Spleen (tissue), 13 donors: ENCODE data around the gene SSBP4. TPM values are rescaled to one million over a fixed set of nuclear protein-coding genes. Genes with fewer than 3 reads are reported as not detected.

Source experiments
- DNase-seq: peaks from one replicate; pipeline ENCODE4 v3.0.0-alpha.2; 2020
- H3K27ac ChIP-seq, 8 donors: fragments of 200-600 bp; sonication (generic) in 7 of 8; 1 replicate in 4 of 8; 2 replicates in 4 of 8; pipeline versions ENCODE4 v1.5.0 to v1.8.0; 2016 to 2021; ENCODE audit warnings: inconsistent platforms in 4 of 8, mild to moderate bottlenecking in 4 of 8, moderate library complexity in 1 of 8
- H3K27me3 ChIP-seq, 7 donors: fragments of 200-600 bp; sonication (generic) in 6 of 7; replicated peaks in 1 of 7; 1 replicate in 4 of 7; 2 replicates in 3 of 7; pipeline versions ENCODE4 v1.5.0 to v1.8.0; 2016 to 2021; ENCODE audit warnings: inconsistent platforms in 3 of 7, mild to moderate bottlenecking in 1 of 7
- H3K36me3 ChIP-seq, 6 donors: fragments of 200-600 bp; sonication (generic) in 5 of 6; 1 replicate in 4 of 6; 2 replicates in 2 of 6; pipeline versions ENCODE4 v1.5.0 to v1.8.0; 2016 to 2021; ENCODE audit warnings: inconsistent platforms in 2 of 6
- H3K4me1 ChIP-seq, 6 donors: fragments of 200-600 bp; sonication (generic) in 5 of 6; 1 replicate in 3 of 6; 2 replicates in 3 of 6; pipeline versions ENCODE4 v1.5.0 to v1.8.0; 2016 to 2021; ENCODE audit warnings: inconsistent platforms in 3 of 6
- H3K4me3 ChIP-seq, 8 donors: fragments of 200-600 bp; sonication (generic) in 7 of 8; 1 replicate in 4 of 8; 2 replicates in 4 of 8; pipeline versions ENCODE4 v1.5.0 to v1.8.0; 2016 to 2021; ENCODE audit warnings: inconsistent platforms in 4 of 8, mild to moderate bottlenecking in 4 of 8, moderate library complexity in 2 of 8
- H3K9me3 ChIP-seq, 8 donors: fragments of 200-600 bp; sonication (generic) in 7 of 8; 1 replicate in 4 of 8; 2 replicates in 4 of 8; pipeline versions ENCODE4 v1.5.0 to v1.8.0; 2016 to 2021; ENCODE audit warnings: inconsistent platforms in 4 of 8
- CTCF ChIP-seq, 11 experiments: fragments of 200-600 bp in 7 of 11; fragments of 450-650 bp in 4 of 11; sonication (generic) in 4 of 11; IDR thresholded peaks in 8 of 11; conservative IDR thresholded peaks in 3 of 11; 1 replicate in 7 of 11; 2 replicates in 4 of 11; pipeline versions ENCODE4 v1.4.0 to v1.8.0; 2016 to 2021; ENCODE audit warnings: antibody characterized with exemption in 11 of 11, inconsistent platforms in 4 of 11, mild to moderate bottlenecking in 1 of 11
- POLR2A ChIP-seq, 3 donors: fragments of 450-650 bp; IDR thresholded peaks; one replicate each; pipeline ENCODE4 v1.5.1; 2017; ENCODE audit warnings: antibody characterized with exemption in 3 of 3, mild to moderate bottlenecking in 1 of 3
- POLR2AphosphoS5 ChIP-seq, 3 donors: sonication (generic); formaldehyde crosslinking; IDR thresholded peaks; one replicate each; pipeline ENCODE4 v1.5.1; 2017; ENCODE audit warnings: antibody characterized with exemption in 3 of 3
- WGBS, 5 donors: extraction: QIAGEN DNeasy Blood & Tissue Kit in 3 of 5; methylation state at CpG; one replicate each; pipeline versions ENCODE4 v1.1.5 to v1.1.7; 2013 to 2018; 5-methylcytosine and 5-hydroxymethylcytosine counted together
- intact Hi-C: fragments of 100-400 bp; cut with DNase I; formaldehyde crosslinking; loops from one replicate; pipeline ENCODE4 v1.15.0; 2023; ENCODE audit warnings: low total_unique reads
- long read RNA-seq, 2 donors: transcript quantifications; one replicate each; lab custom pipeline, GENCODE V29; 2026
- polyA plus RNA-seq, 3 donors: library from polyadenylated mRNA; stranded (reverse); fragments of 200-250 nt; gene quantifications; one replicate each; pipeline ENCODE4 v1.2.1, GENCODE V29; 2013
- total RNA-seq, 7 donors: library from RNA; depleted of rRNA in 3 of 7; stranded (reverse); fragments of >200 nt in 3 of 7; fragmentation: NEBNext Ultra II Directional in 4 of 7; extraction: Animal tissue kit (Norgen Biotek cat#: 25700) in 4 of 7; gene quantifications; one replicate each; pipeline versions ENCODE4 v1.1.0 to v1.2.1, GENCODE V29; 2016 to 2021
- donor health status: healthy with polysubstance abuse.
- donor health status: DM: no; HTN: no; CAD: no; lungs with moderate emphysema.
- donor health status: DM: no; HTN: no; CAD: no.
- donor health status: Bipolar disorder and iron deficiency.
- donor health status: healthy.
- donor health status: DM: no; HTN: no; CAD: no.
- donor health status: DM: yes; HTN: yes; CAD: no.

SSBP4 gene
- total RNA-seq (100 to 1,000 TPM in 1 of 7 donors, 10 to 100 TPM in 6; 56.3 to 103 (median 82.4) TPM), polyA plus RNA-seq (100 to 1,000 TPM in 1 of 3 donors, 10 to 100 TPM in 2; 80.6 to 143 (median 94.9) TPM)
- long read RNA-seq, donor 1, transcript SSBP4-201 (18 exons, 1,768 nt), result minor isoform, 5 of 610 reads
- long read RNA-seq, donor 1, transcript SSBP4-202 (17 exons, 1,721 nt), result minor isoform, 7 of 610 reads
- long read RNA-seq, donor 1, transcript SSBP4-206 (3 exons, 793 nt), result major isoform, 9 of 610 reads
- long read RNA-seq, donor 1, partial matches to known transcripts, result 371 of 610 reads
- long read RNA-seq, donor 1, other reads (novel, unspliced or antisense), result 217 of 610 reads
- long read RNA-seq, donor 2, transcript SSBP4-202 (17 exons, 1,721 nt), result major isoform, 9 of 13 reads
- long read RNA-seq, donor 2, partial matches to known transcripts, result 0 of 13 reads
- long read RNA-seq, donor 2, other reads (novel, unspliced or antisense), result 0 of 13 reads

- intact Hi-C loops, result no loop called here
- peak in 6 of 11 experiments; percentile 14 to 57 (median 48) for TF ChIP-seq CTCF (IDR thresholded peaks at IDR 0.05 in 8 of 11, conservative IDR thresholded peaks at IDR 0.05 in 3 of 11)
- peak; percentile 41 to 78 (median 75) for TF ChIP-seq POLR2AphosphoS5 (IDR thresholded peaks at IDR 0.05)
- peak in 1 of 3 donors; percentile 31 for TF ChIP-seq POLR2A (IDR thresholded peaks at IDR 0.05)
Observed at GRCh38 chr19:18419195-18419698, at the start of gene SSBP4. SSBP4 (plus strand) TSS chr19:18419398; CDS start chr19:18419649, 251 bp downstream.

GRCh38 chr19:18373407-18373891 lies 45.7 kb upstream of the SSBP4 start:
- TF ChIP-seq POLR2A (IDR thresholded peaks at IDR 0.05) (no peak), CTCF (IDR thresholded peaks at IDR 0.05 in 8 of 11, conservative IDR thresholded peaks at IDR 0.05 in 3 of 11) (no peak), POLR2AphosphoS5 (IDR thresholded peaks at IDR 0.05) (no peak)
- DNase-seq, result no peak
- peaks cover 17 to 51% (median 28%) of the 10 kb centered on the region in 6 donors for H3K4me1 ChIP-seq
- WGBS, 5 donors, result 38 to 50% (median 40%) methylated on average over 4 of the region's 4 CpGs
- no peaks in the 10 kb centered on the region for H3K9me3 ChIP-seq
- peak overlapping the region in 1 of 8 donors; percentile 44 for H3K4me3 ChIP-seq
- H3K27me3 ChIP-seq, result no peaks in the 10 kb centered on the region
- intact Hi-C loops, result no loop called here
- H3K27ac ChIP-seq, result peak overlapping the region; percentile 67 to 88 (median 85)
- peaks cover 0 to 15% (median 0%) of the 10 kb centered on the region in 6 donors for H3K36me3 ChIP-seq

More at GRCh38 chr19:18419195-18419698, at the start of gene SSBP4:
- Histone ChIP-seq H3K27me3 (peaks cover 0 to 56% (median 11%) of the 10 kb centered on the region in 7 donors), H3K4me3 (peak within 1 kb of the TSS; percentile 64 to 88 (median 70)), H3K4me1 (peaks cover 81 to 95% (median 93%) of the 10 kb centered on the region in 6 donors), H3K9me3 (no peaks in the 10 kb centered on the region), H3K27ac (peak within 1 kb of the TSS; percentile 64 to 94 (median 90)), H3K36me3 (no peaks in the 10 kb centered on the region)
- peak; percentile 92 for DNase-seq
- 1 to 10% (median 1%) methylated on average over 2 to 80 of the region's 80 CpGs; no CpG with 5 or more reads in 1 of the 5 donors for WGBS, 5 donors

- H3K27me3 ChIP-seq, result no peaks in the 10 kb centered on the region
- intact Hi-C loops, result no loop called here
- WGBS, 5 donors, result 11 to 18% (median 17%) methylated on average over 10 to 17 of the region's 17 CpGs
- H3K27ac ChIP-seq, result peak overlapping the region; percentile 67 to 88 (median 85)
- peaks cover 17 to 56% (median 28%) of the 10 kb centered on the region in 6 donors for H3K4me1 ChIP-seq
- H3K9me3 ChIP-seq, result no peaks in the 10 kb centered on the region
- TF ChIP-seq POLR2AphosphoS5 (IDR thresholded peaks at IDR 0.05) (peak; percentile 87 to 92 (median 88)), CTCF (IDR thresholded peaks at IDR 0.05 in 8 of 11, conservative IDR thresholded peaks at IDR 0.05 in 3 of 11) (no peak), POLR2A (IDR thresholded peaks at IDR 0.05) (no peak)
- peaks cover 0 to 9% (median 0%) of the 10 kb centered on the region in 6 donors for H3K36me3 ChIP-seq
- peak; percentile 96 for DNase-seq
- H3K4me3 ChIP-seq, result peak overlapping the region in 1 of 8 donors; percentile 44
Observed at GRCh38 chr19:18373892-18374629, 45.1 kb upstream of the SSBP4 start.
